Measurements from ENCODE around the gene ZNF48.

GRCh38 chr16:30445408-30446202 lies 50.4 kb downstream of the ZNF48 start, which contains the start of gene SEPHS2:
- TF ChIP-seq CTCF (IDR thresholded peaks at IDR 0.05): peak; percentile 56
- TF ChIP-seq POLR2AphosphoS5 (IDR thresholded peaks at IDR 0.05; ENCODE audit: low read depth, low read length): peak; percentile 98
- TF ChIP-seq FOXM1 (IDR thresholded peaks at IDR 0.05; ENCODE audit: low read depth): no peak
- peak; percentile 93 for TF ChIP-seq MAX (IDR thresholded peaks at IDR 0.05; ENCODE audit: low read depth)

All from SK-N-SH (cell line).